Lower lobe of right lung (tissue), 2 donors: ENCODE measurements around the gene RPSA. TPM values are rescaled to one million over a fixed set of nuclear protein-coding genes. Genes with fewer than 3 reads are reported as not detected.
"Not testable (repeated sequence)": the region's sequence is repeated elsewhere in the genome, so short reads cannot be mapped to it uniquely, and the experiment has no call there.

Source experiments
- ATAC-seq, 2 donors: fragments of 200-7000 bp; cut with Tn5 transposase; one replicate each; pipeline ENCODE4 v1.9.1; 2020 to 2022; ENCODE audit warnings: mild to moderate bottlenecking in 2 of 2, moderate library complexity in 2 of 2
- DNase-seq: peaks from one replicate; pipeline ENCODE4 v3.0.0-alpha.2; 2020
- H3K27ac ChIP-seq: fragments of 200-600 bp; one replicate; pipeline ENCODE4 v1.8.0; 2022
- H3K27me3 ChIP-seq: fragments of 200-600 bp; one replicate; pipeline ENCODE4 v1.8.0; 2022; ENCODE audit warnings: low read depth
- H3K36me3 ChIP-seq: fragments of 200-600 bp; one replicate; pipeline ENCODE4 v1.8.0; 2022; ENCODE audit warnings: mild to moderate bottlenecking
- H3K4me1 ChIP-seq: fragments of 200-600 bp; one replicate; pipeline ENCODE4 v1.8.0; 2022
- H3K4me3 ChIP-seq: fragments of 200-600 bp; one replicate; pipeline ENCODE4 v1.8.0; 2022; ENCODE audit warnings: mild to moderate bottlenecking
- H3K9me3 ChIP-seq: fragments of 200-600 bp; one replicate; pipeline ENCODE4 v1.8.0; 2022
- CTCF ChIP-seq: fragments of 200-600 bp; IDR thresholded peaks from one replicate; pipeline ENCODE4 v1.8.0; 2022; ENCODE audit warnings: antibody characterized with exemption, mild to moderate bottlenecking
- intact Hi-C: fragments of 100-400 bp; cut with DNase I; formaldehyde crosslinking; loops from one replicate; pipeline ENCODE4 v1.11.0; 2022
- total RNA-seq: library from RNA; stranded (reverse); fragmentation: NEBNext Ultra II Directional; extraction: Animal tissue kit (Norgen Biotek cat#: 25700); gene quantifications from one replicate; pipeline ENCODE4 v1.2.1, GENCODE V29; 2021
- donor health status: DM: no; HTN: yes; CAD: no; lungs with severe emphysema.

RPSA gene
- total RNA-seq, 1 donor from 2014 or later = 778 TPM

DNA sequence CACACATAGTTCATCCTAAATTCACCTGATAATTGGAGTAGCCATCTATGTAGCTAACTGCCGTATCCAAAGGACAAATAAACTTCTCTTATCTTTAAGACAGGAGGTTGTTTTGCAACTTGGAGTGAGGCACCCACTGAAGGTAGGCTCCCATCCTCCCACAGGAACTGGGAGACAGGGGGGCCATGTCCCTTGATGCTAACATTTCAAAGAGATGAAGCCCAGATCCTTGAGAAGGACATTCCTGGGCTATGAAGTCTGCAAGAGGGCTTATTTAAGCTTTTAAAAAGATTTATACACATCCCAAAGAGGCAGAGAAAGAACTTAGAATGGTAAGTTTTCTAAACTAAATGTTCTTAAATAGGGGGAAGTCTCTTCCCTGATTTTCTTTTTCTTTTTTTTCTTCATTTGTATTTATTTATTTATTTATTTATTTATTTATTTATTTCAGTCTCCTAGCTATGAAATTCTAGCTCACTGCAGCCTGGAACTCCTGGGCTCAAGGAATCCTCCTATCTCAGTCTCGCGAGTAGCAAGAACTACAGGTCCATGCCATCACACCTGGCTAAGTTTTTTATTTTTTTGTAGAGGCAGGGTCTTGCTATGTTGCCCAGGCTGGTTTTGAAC, 48.2 kb downstream of the RPSA start:
- Histone ChIP-seq H3K4me1 (no peaks in the 10 kb centered on the region), H3K27ac (no peak overlapping the region), H3K27me3 (peaks cover 6% of the 10 kb centered on the region), H3K36me3 (no peaks in the 10 kb centered on the region), H3K4me3 (no peak overlapping the region), H3K9me3 (no peaks in the 10 kb centered on the region)
- intact Hi-C loops = no loop called here
- ATAC-seq (no peak), DNase-seq (no peak)
- no peak for TF ChIP-seq CTCF

DNA sequence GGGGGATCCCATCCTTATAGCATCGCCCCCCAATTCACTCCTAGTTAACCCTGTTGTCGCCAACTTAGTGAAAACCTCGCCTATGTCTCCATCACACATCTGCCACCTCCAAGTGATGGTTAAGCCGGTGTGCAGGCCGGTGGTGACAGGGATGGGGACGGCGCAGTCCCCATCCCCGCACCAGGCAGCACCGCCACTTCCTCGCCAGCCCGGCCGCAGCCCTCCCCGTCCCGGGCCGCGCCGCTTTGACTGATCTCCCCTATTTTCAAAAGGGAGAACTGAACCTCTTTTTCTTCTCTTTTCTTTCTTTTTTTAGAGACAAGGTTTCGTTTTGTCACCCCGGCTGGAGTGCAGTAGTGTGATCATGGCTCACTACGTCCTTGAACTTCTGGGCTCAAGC, 49.6 kb downstream of the RPSA start:
- DNase-seq (no peak), ATAC-seq (no peak)
- Histone ChIP-seq H3K27me3 (peaks cover 6% of the 10 kb centered on the region), H3K4me3 (no peak overlapping the region), H3K36me3 (no peaks in the 10 kb centered on the region), H3K9me3 (no peaks in the 10 kb centered on the region), H3K27ac (no peak overlapping the region), H3K4me1 (no peaks in the 10 kb centered on the region)
- intact Hi-C loops = no loop called here
- TF ChIP-seq CTCF = no peak

GRCh38 chr3:39457361-39457760, 50.8 kb downstream of the RPSA start:
- no peak for TF ChIP-seq CTCF
- ATAC-seq (no peak), DNase-seq (no peak)
- Histone ChIP-seq H3K4me1 (no peaks in the 10 kb centered on the region), H3K9me3 (no peaks in the 10 kb centered on the region), H3K36me3 (no peaks in the 10 kb centered on the region), H3K27ac (no peak overlapping the region), H3K27me3 (peaks cover 6% of the 10 kb centered on the region), H3K4me3 (no peak overlapping the region)
- intact Hi-C loops = no loop called here

DNA sequence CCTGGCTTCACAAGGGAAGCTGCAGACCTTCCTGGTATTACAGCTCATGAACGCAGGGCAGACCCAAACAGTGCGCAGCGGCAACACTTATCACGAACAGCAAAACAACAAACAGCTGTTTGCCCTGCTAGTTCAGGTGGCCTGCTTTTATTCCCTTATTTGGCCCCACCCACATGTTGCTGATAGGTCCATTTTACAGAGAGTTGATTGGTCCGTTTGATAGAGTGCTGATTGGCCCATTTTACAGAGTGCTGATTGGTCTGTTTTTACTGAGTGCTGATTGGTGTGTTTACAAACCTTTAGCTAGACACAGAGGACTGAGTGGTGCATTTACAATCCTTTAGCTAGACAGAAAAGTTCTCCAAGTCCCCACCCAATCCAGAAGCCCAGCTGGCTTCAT, 52.1 kb downstream of the RPSA start:
- H3K36me3 ChIP-seq, H3K27ac ChIP-seq, H3K4me1 ChIP-seq, ATAC-seq, H3K27me3 ChIP-seq, DNase-seq, intact Hi-C loops, H3K9me3 ChIP-seq, H3K4me3 ChIP-seq: not testable (repeated sequence)

DNA sequence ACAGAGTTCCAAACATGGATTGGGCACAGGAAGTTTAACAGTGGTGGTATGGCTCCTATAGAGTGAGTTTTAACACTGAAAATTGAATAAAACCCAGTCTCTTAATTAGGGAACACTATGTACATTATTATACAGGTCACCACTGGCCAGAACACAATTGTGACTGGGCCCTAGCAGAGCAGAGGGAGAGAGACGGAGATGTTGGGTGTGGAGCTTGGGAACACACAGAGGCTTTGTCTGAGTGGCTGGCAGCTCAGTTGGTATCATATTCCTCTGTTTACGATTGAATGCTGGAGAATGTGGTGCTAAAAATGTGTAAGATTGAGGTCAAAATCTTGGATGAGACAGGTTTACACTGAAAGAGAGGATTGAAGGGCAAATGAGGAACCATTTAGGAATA, 54.2 kb downstream of the RPSA start:
- no peaks in the 10 kb centered on the region for H3K4me1 ChIP-seq
- DNase-seq = no peak
- no peak for TF ChIP-seq CTCF
- no peak overlapping the region for H3K27ac ChIP-seq
- H3K4me3 ChIP-seq = no peak overlapping the region
- H3K27me3 ChIP-seq = peaks cover 6% of the 10 kb centered on the region
- H3K36me3 ChIP-seq = no peaks in the 10 kb centered on the region
- H3K9me3 ChIP-seq = no peaks in the 10 kb centered on the region
- no peak for ATAC-seq
- intact Hi-C loops = no loop called here

Other genes with a start within 250 kb of the RPSA start
- gene XIRP1, start 214.1 kb upstream of the RPSA start, total RNA-seq = not detected
- 14.1 TPM for gene CX3CR1, start 126.7 kb upstream of the RPSA start, total RNA-seq
- gene CCR8, start 77.0 kb upstream of the RPSA start, total RNA-seq = not detected
- gene SLC25A38, start 23.4 kb upstream of the RPSA start, total RNA-seq = 28.4 TPM
- gene MOBP, start 61.0 kb downstream of the RPSA start, total RNA-seq = 0.18 TPM